Ovary (tissue), 9 donors: ENCODE data around the gene JARID2. TPM values are rescaled to one million over a fixed set of nuclear protein-coding genes. Genes with fewer than 3 reads are reported as not detected.

ENCODE experiments used
- DNase-seq, 5 donors: peaks; one replicate each; pipeline ENCODE4 v3.0.0-alpha.2; 2019 to 2020
- H3K27ac ChIP-seq, 2 donors: fragments of 200-600 bp; one replicate each; pipeline versions ENCODE4 v1.5.1 to v1.8.0; 2019 to 2022
- H3K27me3 ChIP-seq: fragments of 200-600 bp; one replicate; pipeline ENCODE4 v1.8.0; 2022
- H3K36me3 ChIP-seq: fragments of 200-600 bp; sonication (generic); one replicate; pipeline ENCODE4 v1.5.1; 2019
- H3K4me1 ChIP-seq: one replicate; pipeline ENCODE4 v1.8.1; 2013; ENCODE audit warnings: mild to moderate bottlenecking, moderate library complexity; ENCODE audit not compliant: insufficient read depth
- H3K4me3 ChIP-seq: fragments of 200-600 bp; sonication (generic); one replicate; pipeline ENCODE4 v1.5.1; 2017
- H3K9me3 ChIP-seq, 2 donors: fragments of 200-600 bp in 1 of 2; sonication (generic) in 1 of 2; one replicate each; pipeline versions ENCODE4 v1.5.1 to v1.8.1; 2013 to 2019; ENCODE audit warnings: mild to moderate bottlenecking in 1 of 2, moderate library complexity in 1 of 2
- CTCF ChIP-seq, 3 donors: fragments of 450-650 bp in 2 of 3; fragments of 200-600 bp in 1 of 3; IDR thresholded peaks; one replicate each; pipeline versions ENCODE4 v1.5.1 to v1.8.0; 2016 to 2022; ENCODE audit warnings: antibody characterized with exemption in 3 of 3, mild to moderate bottlenecking in 1 of 3
- EP300 ChIP-seq: sonication (generic); formaldehyde crosslinking; IDR thresholded peaks from one replicate; pipeline ENCODE4 v1.6.1; 2017; ENCODE audit warnings: antibody characterized with exemption
- POLR2A ChIP-seq: fragments of 450-650 bp; IDR thresholded peaks from one replicate; pipeline ENCODE4 v1.6.1; 2017; ENCODE audit warnings: antibody characterized with exemption, mild to moderate bottlenecking, moderate library complexity
- WGBS, 3 donors: extraction: QIAGEN DNeasy Blood & Tissue Kit in 1 of 3; methylation state at CpG; one replicate each; pipeline versions ENCODE4 v1.1.5 to v1.1.7; 2013 to 2017; 5-methylcytosine and 5-hydroxymethylcytosine counted together
- intact Hi-C, 4 donors: fragments of 100-400 bp; cut with DNase I; formaldehyde crosslinking; loops; one replicate each; pipeline versions ENCODE4 v1.11.0 to v1.15.1; 2022 to 2023
- polyA plus RNA-seq, 2 donors: library from polyadenylated mRNA; stranded (reverse); fragments of 200-250 nt in 1 of 2; fragments of 350-450 nt in 1 of 2; fragmentation: Illumina TruSeq in 1 of 2; extraction: RNeasy Lipid Tissue Mini Kit (QIAGEN cat#74804) in 1 of 2; gene quantifications; one replicate each; pipeline ENCODE4 v1.2.3, GENCODE V29; 2013 to 2014
- total RNA-seq, 7 donors: library from RNA; depleted of rRNA in 2 of 7; stranded (reverse); fragments of >200 nt in 2 of 7; fragmentation: NEBNext Ultra II Directional in 3 of 7; extraction: Animal tissue kit (Norgen Biotek cat#: 25700) in 3 of 7; gene quantifications; one replicate each; pipeline versions ENCODE4 v1.1.0 to v1.2.4, GENCODE V29; 2016 to 2023
- donor health status: DM: no; HTN: no; CAD: no; lungs with moderate emphysema.
- donor health status: DM: no; HTN: no; CAD: no.
- donor health status: Bipolar disorder and iron deficiency.
- donor health status: DM: yes; HTN: yes; CAD: no.
- donor health status: DM: no; HTN: no; CAD: no.
- donor health status: DM: yes; HTN: yes; CAD: no.

JARID2 gene
- total and polyA plus RNA-seq, 9 donors = 4.5 to 17.4 (median 8.7) TPM

GRCh38 chr6:15524861-15525401 lies 279.1 kb downstream of the JARID2 start:
- Histone ChIP-seq H3K4me3 (no peak overlapping the region), H3K27me3 (no peaks in the 10 kb centered on the region), H3K36me3 (no peaks in the 10 kb centered on the region), H3K4me1 (no peaks in the 10 kb centered on the region), H3K27ac (no peak overlapping the region), H3K9me3 (no peaks in the 10 kb centered on the region)
- 96 to 97% (median 97%) methylated on average over 14 of the region's 14 CpGs for WGBS, 3 donors
- no peak for TF ChIP-seq EP300
- TF ChIP-seq POLR2A = no peak
- no peak for TF ChIP-seq CTCF (IDR thresholded peaks at IDR 0.05)
- intact Hi-C loops = no loop called here
- no peak for DNase-seq

- WGBS, 3 donors = 92 to 94% (median 94%) methylated on average over 13 of the region's 13 CpGs
- no peaks in the 10 kb centered on the region for H3K9me3 ChIP-seq
- intact Hi-C loops = no loop called here
- H3K4me1 ChIP-seq = no peaks in the 10 kb centered on the region
- H3K27me3 ChIP-seq = no peaks in the 10 kb centered on the region
- DNase-seq = no peak
- H3K4me3 ChIP-seq = no peak overlapping the region
- H3K36me3 ChIP-seq = no peaks in the 10 kb centered on the region
- TF ChIP-seq EP300 (no peak), POLR2A (no peak), CTCF (IDR thresholded peaks at IDR 0.05) (no peak)
- H3K27ac ChIP-seq = no peak overlapping the region
Measured at GRCh38 chr6:15526212-15526701, 280.4 kb downstream of the JARID2 start.

- Histone ChIP-seq H3K9me3 (no peaks in the 10 kb centered on the region), H3K27ac (no peak overlapping the region), H3K36me3 (no peaks in the 10 kb centered on the region), H3K4me1 (no peaks in the 10 kb centered on the region), H3K4me3 (no peak overlapping the region), H3K27me3 (no peaks in the 10 kb centered on the region)
- no peak for TF ChIP-seq POLR2A
- no peak for TF ChIP-seq CTCF (IDR thresholded peaks at IDR 0.05)
- TF ChIP-seq EP300 = no peak
- intact Hi-C loops = no loop called here
- DNase-seq = no peak
- WGBS, 3 donors = 89 to 96% (median 92%) methylated on average over 12 of the region's 12 CpGs
Measured at GRCh38 chr6:15527838-15528617, 282.2 kb downstream of the JARID2 start.

- intact Hi-C loops = no loop called here
- Histone ChIP-seq H3K4me1 (no peaks in the 10 kb centered on the region), H3K36me3 (no peaks in the 10 kb centered on the region), H3K9me3 (no peaks in the 10 kb centered on the region), H3K27ac (no peak overlapping the region), H3K4me3 (no peak overlapping the region), H3K27me3 (no peaks in the 10 kb centered on the region)
- DNase-seq = no peak
- 96 to 98% (median 97%) methylated on average over 9 of the region's 9 CpGs for WGBS, 3 donors
- TF ChIP-seq POLR2A (no peak), CTCF (IDR thresholded peaks at IDR 0.05) (no peak), EP300 (no peak)
Measured at GRCh38 chr6:15528870-15529269, 283.0 kb downstream of the JARID2 start.
